ENCODE results near the gene UBB.
"Not testable (repeated sequence)": the region's sequence is repeated elsewhere in the genome, so short reads cannot be mapped to it uniquely, and the experiment has no call there.

GRCh38 chr17:16392491-16392890 lies 11.6 kb downstream of the UBB start:
- TF ChIP-seq, protein P1, sequence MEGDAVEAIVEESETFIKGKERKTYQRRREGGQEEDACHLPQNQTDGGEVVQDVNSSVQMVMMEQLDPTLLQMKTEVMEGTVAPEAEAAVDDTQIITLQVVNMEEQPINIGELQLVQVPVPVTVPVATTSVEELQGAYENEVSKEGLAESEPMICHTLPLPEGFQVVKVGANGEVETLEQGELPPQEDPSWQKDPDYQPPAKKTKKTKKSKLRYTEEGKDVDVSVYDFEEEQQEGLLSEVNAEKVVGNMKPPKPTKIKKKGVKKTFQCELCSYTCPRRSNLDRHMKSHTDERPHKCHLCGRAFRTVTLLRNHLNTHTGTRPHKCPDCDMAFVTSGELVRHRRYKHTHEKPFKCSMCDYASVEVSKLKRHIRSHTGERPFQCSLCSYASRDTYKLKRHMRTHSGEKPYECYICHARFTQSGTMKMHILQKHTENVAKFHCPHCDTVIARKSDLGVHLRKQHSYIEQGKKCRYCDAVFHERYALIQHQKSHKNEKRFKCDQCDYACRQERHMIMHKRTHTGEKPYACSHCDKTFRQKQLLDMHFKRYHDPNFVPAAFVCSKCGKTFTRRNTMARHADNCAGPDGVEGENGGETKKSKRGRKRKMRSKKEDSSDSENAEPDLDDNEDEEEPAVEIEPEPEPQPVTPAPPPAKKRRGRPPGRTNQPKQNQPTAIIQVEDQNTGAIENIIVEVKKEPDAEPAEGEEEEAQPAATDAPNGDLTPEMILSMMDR (IDR thresholded peaks at IDR 0.05 in 8 of 11, conservative IDR thresholded peaks at IDR 0.05 in 3 of 11) = not testable (repeated sequence)
- TF ChIP-seq POLR2A (IDR thresholded peaks at IDR 0.05) = not testable (repeated sequence)
